HUES48 (cell line): ENCODE measurements around the gene OR52D1.

Experiments used
- H3K27ac ChIP-seq: one replicate; pipeline ENCODE4 v1.7.0; 2013; ENCODE audit warnings: low read depth, low read length, inconsistent platforms
- H3K27me3 ChIP-seq: 2 replicates; pipeline ENCODE4 v1.6.1; 2013; ENCODE audit warnings: mild to moderate bottlenecking, low read length; ENCODE audit not compliant: control insufficient read depth, insufficient read depth
- H3K36me3 ChIP-seq: 2 replicates; pipeline ENCODE4 v1.6.1; 2013; ENCODE audit warnings: low read length; ENCODE audit not compliant: control insufficient read depth, insufficient read depth
- H3K4me1 ChIP-seq: 2 replicates; pipeline ENCODE4 v1.6.1; 2013; ENCODE audit warnings: mild to moderate bottlenecking, low read length; ENCODE audit not compliant: control insufficient read depth, insufficient read depth
- H3K4me3 ChIP-seq: 2 replicates; pipeline ENCODE4 v1.5.1; 2013; ENCODE audit warnings: mild to moderate bottlenecking, low read depth, low read length
- H3K9ac ChIP-seq: 2 replicates; pipeline ENCODE4 v1.6.1; 2013; ENCODE audit warnings: mild to moderate bottlenecking, low read depth, low read length, moderate library complexity
- H3K9me3 ChIP-seq: 2 replicates; pipeline ENCODE4 v1.6.1; 2013; ENCODE audit warnings: low read length; ENCODE audit not compliant: control insufficient read depth, insufficient read depth

Gene OR52D1

GRCh38 chr11:5514841-5515240, 26.4 kb downstream of the OR52D1 start:
- Histone ChIP-seq H3K27ac (no peak overlapping the region), H3K9me3 (no peaks in the 10 kb centered on the region), H3K36me3 (no peaks in the 10 kb centered on the region), H3K4me3 (no peak overlapping the region), H3K9ac (no peak overlapping the region), H3K27me3 (no peaks in the 10 kb centered on the region), H3K4me1 (peaks cover 5% of the 10 kb centered on the region; the same call in 1 of the 2 replicates)

- no peak within 1 kb of the TSS for H3K9ac ChIP-seq
- no peaks in the 10 kb centered on the region for H3K9me3 ChIP-seq
- H3K27me3 ChIP-seq, result no peaks in the 10 kb centered on the region
- H3K27ac ChIP-seq, result no peak within 1 kb of the TSS
- no peak within 1 kb of the TSS for H3K4me3 ChIP-seq
- no peaks in the 10 kb centered on the region for H3K36me3 ChIP-seq
- peaks cover 5% of the 10 kb centered on the region; the same call in 1 of the 2 replicates for H3K4me1 ChIP-seq
Observed at GRCh38 chr11:5516599-5516998, 28.1 kb downstream of the OR52D1 start, which contains the start of gene UBQLNL. TSS of gene UBQLNL (minus strand) at chr11:5516699. CDS start at chr11:5516441, 258 bp downstream.

- H3K27ac ChIP-seq, result no peak overlapping the region
- peaks cover 37% of the 10 kb centered on the region for H3K27me3 ChIP-seq
- H3K4me3 ChIP-seq, result no peak overlapping the region
- H3K9ac ChIP-seq, result no peak overlapping the region
- H3K9me3 ChIP-seq, result no peaks in the 10 kb centered on the region
- peaks cover 11% of the 10 kb centered on the region for H3K4me1 ChIP-seq
- H3K36me3 ChIP-seq, result no peaks in the 10 kb centered on the region
Observed at GRCh38 chr11:5521540-5521939, 33.1 kb downstream of the OR52D1 start.

- H3K9ac ChIP-seq, result no peak overlapping the region
Observed at GRCh38 chr11:5522308-5522707, 33.8 kb downstream of the OR52D1 start.

GRCh38 chr11:5524756-5525155, 36.3 kb downstream of the OR52D1 start:
- no peaks in the 10 kb centered on the region for H3K9me3 ChIP-seq
- H3K9ac ChIP-seq, result no peak overlapping the region
- H3K27ac ChIP-seq, result no peak overlapping the region
- H3K4me1 ChIP-seq, result peaks cover 11% of the 10 kb centered on the region
- peaks cover 45% of the 10 kb centered on the region for H3K27me3 ChIP-seq
- H3K4me3 ChIP-seq, result no peak overlapping the region
- H3K36me3 ChIP-seq, result no peaks in the 10 kb centered on the region

More at GRCh38 chr11:5522308-5522707, 33.8 kb downstream of the OR52D1 start:
- no peaks in the 10 kb centered on the region for H3K9me3 ChIP-seq
- H3K27ac ChIP-seq, result no peak overlapping the region
- peaks cover 11% of the 10 kb centered on the region for H3K4me1 ChIP-seq
- H3K36me3 ChIP-seq, result no peaks in the 10 kb centered on the region
- peaks cover 45% of the 10 kb centered on the region for H3K27me3 ChIP-seq
- no peak overlapping the region for H3K4me3 ChIP-seq

DNA sequence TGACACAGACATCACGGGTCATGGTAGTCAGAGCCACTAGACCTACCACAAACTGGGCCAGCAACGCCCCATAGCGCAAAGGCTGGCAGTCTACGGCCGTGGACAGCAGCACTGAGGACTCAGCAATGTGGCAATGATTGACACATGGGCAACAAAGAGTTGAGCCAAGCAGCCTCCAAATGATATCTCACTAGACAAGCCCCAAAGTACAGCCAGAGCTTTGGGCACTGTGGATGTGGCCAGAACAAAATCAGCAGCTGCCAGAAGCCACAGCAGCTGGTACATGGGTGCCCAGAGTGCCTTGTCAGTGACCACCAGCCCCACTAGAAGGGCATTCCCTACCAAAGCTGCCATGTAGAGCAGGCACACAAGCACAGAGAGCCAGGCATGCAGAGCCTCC, 39.2 kb downstream of the OR52D1 start:
- H3K9ac ChIP-seq, result no peak overlapping the region
- no peak overlapping the region for H3K27ac ChIP-seq
- H3K4me1 ChIP-seq, result peaks cover 11% of the 10 kb centered on the region
- H3K36me3 ChIP-seq, result no peaks in the 10 kb centered on the region
- peaks cover 40% of the 10 kb centered on the region for H3K27me3 ChIP-seq
- no peak overlapping the region for H3K4me3 ChIP-seq
- H3K9me3 ChIP-seq, result no peaks in the 10 kb centered on the region

- H3K9ac ChIP-seq, result no peak overlapping the region
Observed at GRCh38 chr11:5528495-5528894, 40.0 kb downstream of the OR52D1 start.

DNA sequence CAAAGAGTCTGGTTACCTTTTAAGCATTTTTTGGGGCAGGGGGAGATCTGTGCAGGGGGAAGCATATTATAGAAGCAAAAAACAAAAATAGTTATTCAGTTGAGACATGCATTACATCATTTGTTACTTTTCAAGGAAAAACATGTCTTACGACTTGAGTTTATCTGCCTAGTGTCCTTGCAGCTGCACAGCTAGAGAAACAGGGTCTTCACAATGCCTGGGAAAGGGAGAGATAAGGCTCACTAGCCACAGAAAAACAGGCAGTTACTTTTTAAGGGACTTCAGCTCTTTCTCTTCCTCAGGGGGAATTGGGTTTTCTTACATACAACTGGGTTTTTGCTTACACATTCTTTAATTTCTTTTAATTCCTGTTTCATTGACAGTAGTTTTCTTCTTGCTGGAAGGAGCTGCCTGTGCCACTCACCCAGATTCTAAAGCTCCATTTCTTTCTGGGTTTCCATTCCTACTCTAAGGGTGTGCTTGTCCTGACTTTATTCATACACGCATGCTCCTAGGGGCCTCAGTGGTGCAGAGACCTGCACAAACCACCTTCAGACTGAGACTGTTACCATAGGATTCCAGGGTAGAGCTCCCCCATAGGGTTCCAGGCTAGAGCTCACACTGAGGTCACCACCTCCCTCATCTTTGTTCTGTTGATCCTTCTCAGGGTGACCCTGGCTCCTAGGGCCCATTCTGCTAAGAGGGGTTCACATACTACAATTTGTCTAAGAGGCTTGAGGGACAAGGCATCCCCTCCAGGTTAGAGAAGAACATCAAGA, 42.8 kb downstream of the OR52D1 start:
- no peak overlapping the region for H3K4me3 ChIP-seq
- H3K9me3 ChIP-seq, result no peaks in the 10 kb centered on the region
- H3K9ac ChIP-seq, result no peak overlapping the region
- H3K27me3 ChIP-seq, result peaks cover 11% of the 10 kb centered on the region
- no peaks in the 10 kb centered on the region for H3K4me1 ChIP-seq
- no peaks in the 10 kb centered on the region for H3K36me3 ChIP-seq
- no peak overlapping the region for H3K27ac ChIP-seq

More at GRCh38 chr11:5528495-5528894, 40.0 kb downstream of the OR52D1 start:
- peaks cover 32% of the 10 kb centered on the region for H3K27me3 ChIP-seq
- no peak overlapping the region for H3K27ac ChIP-seq
- peaks cover 11% of the 10 kb centered on the region for H3K4me1 ChIP-seq
- no peaks in the 10 kb centered on the region for H3K36me3 ChIP-seq
- H3K9me3 ChIP-seq, result no peaks in the 10 kb centered on the region
- H3K4me3 ChIP-seq, result no peak overlapping the region

DNA sequence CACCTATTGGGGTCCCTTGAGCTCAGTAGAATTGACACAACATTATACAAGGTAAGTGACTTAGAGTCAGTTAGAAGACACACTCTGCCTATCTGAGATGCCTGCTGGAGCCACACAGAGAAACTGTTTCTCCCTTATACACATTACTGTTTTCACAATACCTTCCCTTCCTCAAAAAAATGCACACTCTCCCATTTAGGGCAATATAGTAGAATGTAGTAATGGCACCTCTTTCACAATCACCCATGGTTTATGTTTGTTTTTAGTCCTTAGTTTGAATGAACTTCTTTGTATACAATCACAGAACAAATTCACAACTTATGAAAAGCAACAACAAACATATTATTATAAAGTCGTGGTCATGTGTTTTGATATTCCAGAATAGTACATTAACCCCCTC, 45.6 kb downstream of the OR52D1 start:
- Histone ChIP-seq H3K27ac (no peak overlapping the region), H3K36me3 (no peaks in the 10 kb centered on the region), H3K4me3 (no peak overlapping the region), H3K9ac (no peak overlapping the region), H3K4me1 (no peaks in the 10 kb centered on the region), H3K27me3 (no peaks in the 10 kb centered on the region), H3K9me3 (no peaks in the 10 kb centered on the region)

DNA sequence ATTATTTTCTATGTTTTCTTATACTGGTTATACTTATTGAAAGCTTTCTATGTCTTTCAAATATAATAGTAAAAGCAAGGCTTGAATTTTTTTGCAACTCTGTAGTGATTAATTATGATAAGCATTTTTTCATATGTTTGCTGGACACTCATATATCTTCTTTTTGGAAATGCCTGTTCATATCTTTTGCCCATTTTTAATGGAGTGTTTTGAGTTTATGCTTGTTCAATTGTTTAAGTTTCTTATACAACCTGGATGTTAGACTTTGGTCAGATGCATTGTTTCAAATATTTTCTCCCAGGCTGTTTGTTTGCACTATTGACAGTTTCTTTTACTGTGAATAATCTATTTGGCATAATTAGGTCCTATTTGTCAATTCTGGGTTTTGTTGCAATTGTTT, 48.0 kb downstream of the OR52D1 start:
- no peak overlapping the region for H3K9ac ChIP-seq
- H3K27ac ChIP-seq, result no peak overlapping the region
- no peak overlapping the region for H3K4me3 ChIP-seq
- H3K9me3 ChIP-seq, result no peaks in the 10 kb centered on the region
- H3K4me1 ChIP-seq, result no peaks in the 10 kb centered on the region
- no peaks in the 10 kb centered on the region for H3K27me3 ChIP-seq
- no peaks in the 10 kb centered on the region for H3K36me3 ChIP-seq
